HEK293 (cell line): ENCODE measurements around the gene CFAP299.
A peak's percentile ranks its signal among the peaks of the same experiment; 100 is the strongest.

ENCODE experiments used
- BCL6B ChIP-seq: fragments of 450-650 bp; formaldehyde crosslinking; IDR thresholded peaks from 2 replicates; pipeline ENCODE4 v1.5.1; 2017; ENCODE audit warnings: missing biosample characterization, missing genetic modification characterization
- CTCF ChIP-seq: fragments of 450-650 bp; formaldehyde crosslinking; IDR thresholded peaks from 2 replicates; pipeline ENCODE4 v1.5.1; 2016; ENCODE audit warnings: missing biosample characterization, missing genetic modification characterization
- GFI1B ChIP-seq: fragments of 450-650 bp; formaldehyde crosslinking; IDR thresholded peaks from 2 replicates; pipeline ENCODE4 v1.5.1; 2016; ENCODE audit warnings: missing biosample characterization, missing genetic modification characterization
- GLI2 ChIP-seq: fragments of 450-650 bp; formaldehyde crosslinking; IDR thresholded peaks from 2 replicates; pipeline ENCODE4; 2017; ENCODE audit warnings: missing biosample characterization, missing genetic modification characterization, low read depth, borderline replicate concordance
- INSM2 ChIP-seq: fragments of 450-650 bp; formaldehyde crosslinking; IDR thresholded peaks from 2 replicates; pipeline ENCODE4 v1.5.1; 2016; ENCODE audit warnings: missing biosample characterization, missing genetic modification characterization
- KLF7 ChIP-seq: fragments of 450-650 bp; formaldehyde crosslinking; IDR thresholded peaks from 2 replicates; pipeline ENCODE4 v1.5.1; 2016; ENCODE audit warnings: missing biosample characterization, missing genetic modification characterization, borderline replicate concordance
- PBX3 ChIP-seq: sonication (generic); formaldehyde crosslinking; IDR thresholded peaks from 2 replicates; pipeline ENCODE4 v1.8.1; 2022; ENCODE audit warnings: mild to moderate bottlenecking, moderate library complexity, missing genetic modification reagents
- PRDM6 ChIP-seq: fragments of 450-650 bp; formaldehyde crosslinking; IDR thresholded peaks from 2 replicates; pipeline ENCODE4 v1.5.1; 2017; ENCODE audit warnings: missing biosample characterization, missing genetic modification characterization
- REPIN1 ChIP-seq: fragments of 450-650 bp; formaldehyde crosslinking; IDR thresholded peaks from 2 replicates; pipeline ENCODE4 v1.5.1; 2017; ENCODE audit warnings: missing biosample characterization, missing genetic modification characterization, low read depth
- SCRT1 ChIP-seq: fragments of 450-650 bp; formaldehyde crosslinking; IDR thresholded peaks from 2 replicates; pipeline ENCODE4 v1.5.1; 2016; ENCODE audit warnings: missing biosample characterization, missing genetic modification characterization, borderline replicate concordance
- WT1 ChIP-seq: fragments of 450-650 bp; formaldehyde crosslinking; IDR thresholded peaks from 2 replicates; pipeline ENCODE4 v1.5.1; 2016; ENCODE audit warnings: missing biosample characterization, missing genetic modification characterization
- ZBTB44 ChIP-seq: fragments of 450-650 bp; IDR thresholded peaks from 2 replicates; pipeline ENCODE4 v1.5.1; 2018; ENCODE audit warnings: missing biosample characterization, mild to moderate bottlenecking, missing genetic modification characterization
- ZEB2 ChIP-seq: fragments of 450-650 bp; formaldehyde crosslinking; IDR thresholded peaks from 2 replicates; pipeline ENCODE4 v1.5.1; 2016; ENCODE audit warnings: missing biosample characterization, missing genetic modification characterization
- ZNF184 ChIP-seq: fragments of 450-650 bp; IDR thresholded peaks from 2 replicates; pipeline ENCODE4 v1.5.1; 2018; ENCODE audit warnings: missing biosample characterization, mild to moderate bottlenecking, missing genetic modification characterization
- ZNF202 ChIP-seq: fragments of 450-650 bp; formaldehyde crosslinking; IDR thresholded peaks from 2 replicates; pipeline ENCODE4 v1.5.1; 2016; ENCODE audit warnings: missing biosample characterization, missing genetic modification characterization, borderline replicate concordance
- ZNF211 ChIP-seq: fragments of 450-650 bp; formaldehyde crosslinking; IDR thresholded peaks from 2 replicates; pipeline ENCODE4 v1.5.1; 2016; ENCODE audit warnings: low read depth, missing biosample characterization, missing genetic modification characterization
- ZNF24 ChIP-seq: fragments of 450-650 bp; formaldehyde crosslinking; IDR thresholded peaks from 2 replicates; pipeline ENCODE4 v1.5.1; 2016; ENCODE audit warnings: missing biosample characterization, missing genetic modification characterization
- ZNF394 ChIP-seq: fragments of 450-650 bp; formaldehyde crosslinking; IDR thresholded peaks from 2 replicates; pipeline ENCODE4 v1.5.1; 2016; ENCODE audit warnings: missing biosample characterization, missing genetic modification characterization, mild to moderate bottlenecking, moderate library complexity, borderline replicate concordance
- ZNF449 ChIP-seq: fragments of 450-650 bp; formaldehyde crosslinking; IDR thresholded peaks from 2 replicates; pipeline ENCODE4 v1.5.1; 2017; ENCODE audit warnings: missing biosample characterization, mild to moderate bottlenecking, missing genetic modification characterization, moderate library complexity
- ZNF513 ChIP-seq: fragments of 450-650 bp; IDR thresholded peaks from 2 replicates; pipeline ENCODE4 v1.5.1; 2018; ENCODE audit warnings: missing biosample characterization, missing genetic modification characterization
- ZNF624 ChIP-seq: fragments of 450-650 bp; formaldehyde crosslinking; IDR thresholded peaks from 2 replicates; pipeline ENCODE4 v1.5.1; 2017; ENCODE audit warnings: missing biosample characterization, missing genetic modification characterization
- ZNF747 ChIP-seq: fragments of 450-650 bp; formaldehyde crosslinking; IDR thresholded peaks from 2 replicates; pipeline ENCODE4 v1.5.1; 2016; ENCODE audit warnings: missing biosample characterization, missing genetic modification characterization
- ZSCAN4 ChIP-seq: fragments of 450-650 bp; formaldehyde crosslinking; IDR thresholded peaks from 2 replicates; pipeline ENCODE4 v1.5.1; 2017; ENCODE audit warnings: missing biosample characterization, missing genetic modification characterization

CFAP299 gene

GRCh38 chr4:80610845-80611677 lies 275.5 kb downstream of the CFAP299 start (continued):
- TF ChIP-seq ZBTB44 (tag by site-specific recombination) (no peak), ZSCAN4 (0 out of 2 replicates have a peak, but pooled peaks have one; percentile 21), SCRT1 (tag by site-specific recombination) (no peak), CTCF (tag by site-specific recombination) (no peak), WT1 (tag by site-specific recombination) (peak; percentile 72), GFI1B (tag by site-specific recombination) (no peak), PBX3 (CRISPR knock-in tag) (no peak), ZNF202 (no peak), ZNF747 (no peak), ZNF394 (tag by site-specific recombination) (0 out of 2 replicates have a peak, but pooled peaks have one; percentile 16), ZNF449 (tag by site-specific recombination) (no peak), ZEB2 (tag by site-specific recombination) (peak; percentile 31; the same call in 1 of the 2 replicates), ZNF513 (no peak), KLF7 (tag by site-specific recombination) (0 out of 2 replicates have a peak, but pooled peaks have one; percentile 31), GLI2 (tag by site-specific recombination) (peak; percentile 60; the same call in 1 of the 2 replicates), INSM2 (peak; percentile 64; the same call in 1 of the 2 replicates), ZNF184 (tag by site-specific recombination) (0 out of 2 replicates have a peak, but pooled peaks have one; percentile 7), REPIN1 (tag by site-specific recombination) (no peak), ZNF211 (tag by site-specific recombination) (no peak), ZNF24 (0 out of 2 replicates have a peak, but pooled peaks have one; percentile 19), PRDM6 (tag by site-specific recombination) (peak; percentile 88), BCL6B (tag by site-specific recombination) (0 out of 2 replicates have a peak, but pooled peaks have one; percentile 37), ZNF624 (tag by site-specific recombination) (no peak)
